Testis (tissue), 2 donors: ENCODE results near the gene EME1.

Experiments used
- POLR2A ChIP-seq: fragments of 450-650 bp; IDR thresholded peaks from one replicate; pipeline ENCODE4 v1.6.1; 2017; ENCODE audit warnings: antibody characterized with exemption, mild to moderate bottlenecking, moderate library complexity
- TF ChIP-seq, protein P1 (sequence below), 3 experiments: fragments of 450-650 bp in 2 of 3; fragments of 200-600 bp in 1 of 3; sonication (generic) in 1 of 3; IDR thresholded peaks; one replicate each; pipeline ENCODE4 v1.5.1; 2016 to 2019; ENCODE audit warnings: antibody characterized with exemption in 3 of 3, mild to moderate bottlenecking in 2 of 3, moderate library complexity in 1 of 3

- TF ChIP-seq, protein P1, sequence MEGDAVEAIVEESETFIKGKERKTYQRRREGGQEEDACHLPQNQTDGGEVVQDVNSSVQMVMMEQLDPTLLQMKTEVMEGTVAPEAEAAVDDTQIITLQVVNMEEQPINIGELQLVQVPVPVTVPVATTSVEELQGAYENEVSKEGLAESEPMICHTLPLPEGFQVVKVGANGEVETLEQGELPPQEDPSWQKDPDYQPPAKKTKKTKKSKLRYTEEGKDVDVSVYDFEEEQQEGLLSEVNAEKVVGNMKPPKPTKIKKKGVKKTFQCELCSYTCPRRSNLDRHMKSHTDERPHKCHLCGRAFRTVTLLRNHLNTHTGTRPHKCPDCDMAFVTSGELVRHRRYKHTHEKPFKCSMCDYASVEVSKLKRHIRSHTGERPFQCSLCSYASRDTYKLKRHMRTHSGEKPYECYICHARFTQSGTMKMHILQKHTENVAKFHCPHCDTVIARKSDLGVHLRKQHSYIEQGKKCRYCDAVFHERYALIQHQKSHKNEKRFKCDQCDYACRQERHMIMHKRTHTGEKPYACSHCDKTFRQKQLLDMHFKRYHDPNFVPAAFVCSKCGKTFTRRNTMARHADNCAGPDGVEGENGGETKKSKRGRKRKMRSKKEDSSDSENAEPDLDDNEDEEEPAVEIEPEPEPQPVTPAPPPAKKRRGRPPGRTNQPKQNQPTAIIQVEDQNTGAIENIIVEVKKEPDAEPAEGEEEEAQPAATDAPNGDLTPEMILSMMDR (IDR thresholded peaks at IDR 0.05), result no peak
- no peak for TF ChIP-seq POLR2A
Measured at GRCh38 chr17:50371526-50371925, 1.5 kb upstream of the EME1 start.
